ENCODE data around the gene HSPA14.
"Not testable (repeated sequence)": the region's sequence is repeated elsewhere in the genome, so short reads cannot be mapped to it uniquely, and the experiment has no call there.

HSPA14 gene

DNA sequence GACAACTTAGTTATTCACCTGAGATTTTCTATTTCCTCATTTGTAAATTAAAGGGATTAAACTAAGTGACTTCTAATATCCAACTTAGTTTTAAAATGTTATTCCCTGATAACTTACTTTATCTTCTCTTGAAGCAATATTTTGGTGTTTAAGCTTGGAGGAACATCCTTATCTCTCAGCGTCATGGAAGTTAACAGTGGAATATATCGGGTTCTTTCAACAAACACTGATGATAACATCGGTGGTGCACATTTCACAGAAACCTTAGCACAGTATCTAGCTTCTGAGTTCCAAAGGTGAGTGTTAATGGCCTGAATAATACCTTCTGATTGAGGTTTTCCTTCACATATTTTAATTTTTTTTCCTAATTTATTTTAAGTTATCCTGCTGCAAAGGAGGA, 14.1 kb downstream of the HSPA14 start:
- H3K4me3 ChIP-seq (replicated peaks in 1 of 2; ENCODE audit: low read depth in 2 of 2, low read length in 2 of 2), result no peak overlapping the region
- TF ChIP-seq, protein P1, sequence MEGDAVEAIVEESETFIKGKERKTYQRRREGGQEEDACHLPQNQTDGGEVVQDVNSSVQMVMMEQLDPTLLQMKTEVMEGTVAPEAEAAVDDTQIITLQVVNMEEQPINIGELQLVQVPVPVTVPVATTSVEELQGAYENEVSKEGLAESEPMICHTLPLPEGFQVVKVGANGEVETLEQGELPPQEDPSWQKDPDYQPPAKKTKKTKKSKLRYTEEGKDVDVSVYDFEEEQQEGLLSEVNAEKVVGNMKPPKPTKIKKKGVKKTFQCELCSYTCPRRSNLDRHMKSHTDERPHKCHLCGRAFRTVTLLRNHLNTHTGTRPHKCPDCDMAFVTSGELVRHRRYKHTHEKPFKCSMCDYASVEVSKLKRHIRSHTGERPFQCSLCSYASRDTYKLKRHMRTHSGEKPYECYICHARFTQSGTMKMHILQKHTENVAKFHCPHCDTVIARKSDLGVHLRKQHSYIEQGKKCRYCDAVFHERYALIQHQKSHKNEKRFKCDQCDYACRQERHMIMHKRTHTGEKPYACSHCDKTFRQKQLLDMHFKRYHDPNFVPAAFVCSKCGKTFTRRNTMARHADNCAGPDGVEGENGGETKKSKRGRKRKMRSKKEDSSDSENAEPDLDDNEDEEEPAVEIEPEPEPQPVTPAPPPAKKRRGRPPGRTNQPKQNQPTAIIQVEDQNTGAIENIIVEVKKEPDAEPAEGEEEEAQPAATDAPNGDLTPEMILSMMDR (IDR thresholded peaks at IDR 0.05; ENCODE audit: low read depth, low read length), result no peak
- no peak for DNase-seq (ENCODE audit: low read depth in 2 of 2)

DNA sequence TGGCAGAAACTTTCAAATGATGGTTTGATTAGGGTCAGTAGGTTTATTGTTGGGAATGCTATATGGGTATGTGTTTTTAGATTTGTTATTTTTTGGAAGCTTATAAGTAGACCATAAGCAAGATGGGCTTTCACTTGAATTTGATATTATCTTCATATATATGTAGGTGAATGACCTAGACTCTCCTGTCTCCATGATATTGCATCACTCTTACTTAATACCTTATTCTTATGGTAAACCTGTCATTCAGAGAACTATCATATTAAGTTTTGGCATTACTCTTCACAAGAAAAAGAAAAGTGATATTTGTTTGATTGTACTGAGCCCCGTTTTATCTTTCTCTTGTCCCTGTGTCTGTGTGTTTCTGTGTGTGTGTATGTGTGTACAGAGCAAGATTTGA, 17.3 kb downstream of the HSPA14 start:
- no peak overlapping the region for H3K4me3 ChIP-seq (replicated peaks in 1 of 2; ENCODE audit: low read depth in 2 of 2, low read length in 2 of 2)
- TF ChIP-seq, protein P1 (IDR thresholded peaks at IDR 0.05; ENCODE audit: low read depth, low read length), result no peak
- no peak for DNase-seq (ENCODE audit: low read depth in 2 of 2)

DNA sequence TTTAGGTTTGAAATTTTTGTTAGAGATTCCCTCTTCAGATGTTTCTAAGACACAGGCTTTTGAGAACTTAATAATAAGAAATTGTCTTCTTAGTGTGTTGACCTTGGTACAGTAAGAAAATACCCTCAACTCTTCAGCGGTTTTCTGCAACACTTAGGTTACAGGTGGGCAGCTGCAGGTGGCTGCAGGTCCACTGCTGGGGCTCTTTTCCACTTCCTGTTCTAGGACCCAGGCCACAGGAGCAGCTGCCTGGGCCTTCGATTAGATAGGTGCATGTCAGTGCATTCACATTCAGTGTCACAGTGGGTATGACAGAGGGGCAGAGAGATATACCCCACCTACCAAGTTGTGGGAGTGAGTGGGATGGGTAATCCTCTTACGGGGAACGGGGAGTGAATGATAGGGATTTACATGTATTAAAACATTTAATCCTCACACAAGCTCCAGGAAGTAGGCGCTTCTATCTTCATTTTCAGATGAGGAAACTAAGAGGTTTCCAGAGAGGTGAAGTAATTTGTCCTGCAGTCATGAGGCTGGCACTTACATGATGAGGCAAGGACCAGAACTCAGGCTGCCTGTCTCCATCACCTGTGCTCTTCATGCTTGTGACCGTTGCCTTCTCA, 20.3 kb downstream of the HSPA14 start:
- no peak overlapping the region for H3K4me3 ChIP-seq (replicated peaks in 1 of 2; ENCODE audit: low read depth in 2 of 2, low read length in 2 of 2)
- no peak for DNase-seq (ENCODE audit: low read depth in 2 of 2)
- TF ChIP-seq, protein P1 (IDR thresholded peaks at IDR 0.05; ENCODE audit: low read depth, low read length), result no peak

DNA sequence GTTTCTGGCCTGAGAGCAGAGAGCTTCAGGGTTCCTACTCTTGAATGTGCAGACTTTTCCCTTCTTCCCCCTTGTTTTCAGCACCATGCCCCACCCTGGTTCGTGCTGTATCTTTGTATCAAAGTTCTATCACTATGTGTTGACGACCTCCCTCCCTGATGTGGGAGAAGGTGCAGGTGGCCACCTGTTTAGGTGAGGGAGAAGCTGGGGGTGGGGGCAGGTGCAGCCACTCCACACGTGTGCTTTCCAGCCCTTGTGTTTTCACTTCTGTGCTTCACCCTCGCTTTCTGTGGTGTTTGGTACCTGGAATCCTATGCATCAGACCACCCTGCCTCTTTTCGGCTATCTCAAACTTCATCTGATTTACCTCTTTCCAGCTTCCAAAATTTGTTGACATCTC, 20.9 kb downstream of the HSPA14 start:
- DNase-seq (ENCODE audit: low read depth in 2 of 2), result no peak

DNA sequence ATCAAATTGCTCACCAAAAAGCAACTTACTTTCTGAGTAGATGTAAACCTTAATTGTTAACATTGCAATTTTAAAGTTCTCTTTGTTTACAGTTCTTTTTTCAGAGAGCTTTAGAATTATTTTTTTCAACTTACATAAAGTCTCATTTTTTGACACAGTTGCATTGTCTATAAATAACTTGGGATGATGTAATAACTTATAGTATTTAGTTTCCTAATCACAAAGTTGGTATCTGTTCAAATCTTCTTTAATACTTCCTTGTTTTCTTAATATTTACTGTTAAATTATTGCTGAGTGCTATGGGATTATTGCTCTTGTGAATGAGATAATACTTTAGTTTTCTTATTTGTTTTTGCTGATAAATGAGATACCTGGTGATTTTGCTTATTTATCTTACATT, 21.7 kb downstream of the HSPA14 start:
- no peak overlapping the region for H3K4me3 ChIP-seq (replicated peaks in 1 of 2; ENCODE audit: low read depth in 2 of 2, low read length in 2 of 2)
- TF ChIP-seq, protein P1 (IDR thresholded peaks at IDR 0.05; ENCODE audit: low read depth, low read length), result no peak
- no peak for DNase-seq (ENCODE audit: low read depth in 2 of 2)

More for the DNA sequence above, 20.9 kb downstream of the HSPA14 start:
- no peak overlapping the region for H3K4me3 ChIP-seq (replicated peaks in 1 of 2; ENCODE audit: low read depth in 2 of 2, low read length in 2 of 2)
- TF ChIP-seq, protein P1 (IDR thresholded peaks at IDR 0.05; ENCODE audit: low read depth, low read length), result no peak

DNA sequence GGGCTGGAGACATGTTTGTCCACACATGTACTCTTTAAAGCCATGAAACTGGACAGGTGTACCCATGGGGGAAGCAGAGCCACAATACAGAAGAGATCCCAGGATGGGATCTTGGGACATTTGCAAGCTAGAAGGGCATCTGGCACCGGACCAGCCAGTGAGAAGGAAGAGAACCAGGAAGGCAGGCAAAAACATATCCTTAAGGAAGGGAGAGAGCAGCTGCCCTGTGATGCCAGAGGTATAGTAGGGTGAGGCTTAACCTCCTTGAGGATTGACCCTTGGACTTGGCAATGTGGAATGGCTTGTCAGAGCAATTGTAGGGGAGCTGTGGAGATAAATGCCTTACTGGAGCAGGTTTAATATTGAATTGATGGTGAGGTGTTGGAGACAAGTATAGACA, 22.7 kb downstream of the HSPA14 start:
- TF ChIP-seq, protein P1 (IDR thresholded peaks at IDR 0.05; ENCODE audit: low read depth, low read length), result no peak
- no peak for DNase-seq (ENCODE audit: low read depth in 2 of 2)

DNA sequence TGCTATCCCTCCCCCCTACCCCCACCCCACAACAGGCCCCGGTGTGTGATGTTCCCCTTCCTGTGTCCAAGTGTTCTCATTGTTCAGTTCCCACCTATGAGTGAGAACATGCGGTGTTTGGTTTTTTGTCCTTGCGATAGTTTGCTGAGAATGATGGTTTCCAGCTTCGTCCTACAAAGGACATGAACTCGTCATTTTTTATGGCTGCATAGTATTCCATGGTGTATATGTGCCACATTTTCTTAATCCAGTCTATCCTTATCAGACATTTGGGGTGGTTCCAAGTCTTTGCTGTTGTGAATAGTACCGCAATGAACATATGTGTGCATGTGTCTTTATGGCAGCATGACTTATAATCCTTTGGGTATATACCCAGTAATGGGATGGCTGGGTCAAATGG, 26.4 kb downstream of the HSPA14 start:
- H3K4me3 ChIP-seq (replicated peaks in 1 of 2; ENCODE audit: low read depth in 2 of 2, low read length in 2 of 2); DNase-seq (ENCODE audit: low read depth in 2 of 2): not testable (repeated sequence)

More for the DNA sequence above, 22.7 kb downstream of the HSPA14 start:
- H3K4me3 ChIP-seq (replicated peaks in 1 of 2; ENCODE audit: low read depth in 2 of 2, low read length in 2 of 2), result no peak overlapping the region

DNA sequence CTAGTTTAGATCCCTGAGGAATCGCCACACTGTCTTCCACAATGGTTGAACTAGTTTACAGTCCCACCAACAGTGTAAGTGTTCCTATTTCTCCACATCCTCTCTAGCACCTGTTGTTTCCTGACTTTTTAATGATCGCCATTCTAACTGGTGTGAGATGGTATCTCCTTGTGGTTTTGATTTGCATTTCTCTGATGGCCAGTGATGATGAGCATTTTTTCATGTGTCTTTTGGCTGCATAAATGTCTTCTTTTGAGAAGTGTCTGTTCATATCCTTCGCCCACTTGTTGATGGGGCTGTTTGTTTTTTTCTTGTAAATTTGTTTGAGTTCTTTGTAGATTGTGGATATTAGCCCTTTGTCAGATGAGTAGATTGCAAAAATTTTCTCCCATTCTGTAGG, 26.8 kb downstream of the HSPA14 start:
- not testable (repeated sequence) for DNase-seq (ENCODE audit: low read depth in 2 of 2); H3K4me3 ChIP-seq (replicated peaks in 1 of 2; ENCODE audit: low read depth in 2 of 2, low read length in 2 of 2)

Data from cardiac fibroblast (primary cell).